HS-5 (cell line): ENCODE measurements around the gene MED7.

ENCODE experiments used
- DNase-seq: peaks from one replicate; pipeline ENCODE4 v3.0.0-alpha.2; 2012; ENCODE audit warnings: low read depth

The MED7 gene

GRCh38 chr5:157162919-157163510 is 20.4 kb upstream of the MED7 start:
- no peak for DNase-seq

- DNase-seq: no peak
These were observed 19.3 kb upstream of the MED7 start for GRCh38 chr5:157161996-157162395.

GRCh38 chr5:157160001-157160400 is 17.3 kb upstream of the MED7 start:
- DNase-seq: no peak

GRCh38 chr5:157159209-157159751 is 16.6 kb upstream of the MED7 start:
- no peak for DNase-seq

- DNase-seq: no peak
These were observed 14.7 kb upstream of the MED7 start for GRCh38 chr5:157157293-157157891.

- DNase-seq: no peak
These were observed 12.6 kb upstream of the MED7 start for GRCh38 chr5:157155297-157155696.

GRCh38 chr5:157150995-157151394 is 8.3 kb upstream of the MED7 start:
- no peak for DNase-seq

- peak; percentile 24 for DNase-seq
These were observed 6.3 kb upstream of the MED7 start for GRCh38 chr5:157148734-157149615.

GRCh38 chr5:157143127-157143971 is 684 bp upstream of the MED7 start:
- DNase-seq: no peak

GRCh38 chr5:157137691-157138090 is 5.0 kb downstream of the MED7 start:
- no peak for DNase-seq

GRCh38 chr5:157132281-157132612 is 10.4 kb downstream of the MED7 start:
- no peak for DNase-seq

- no peak for DNase-seq
These were observed 11.7 kb downstream of the MED7 start for GRCh38 chr5:157130925-157131324.

GRCh38 chr5:157121709-157122108 is 21.0 kb downstream of the MED7 start:
- no peak for DNase-seq

- no peak for DNase-seq
These were observed 22.6 kb downstream of the MED7 start for GRCh38 chr5:157120102-157120501.

- DNase-seq: no peak
These were observed 26.1 kb downstream of the MED7 start for GRCh38 chr5:157116483-157116954.

GRCh38 chr5:157115502-157115901 is 27.2 kb downstream of the MED7 start:
- no peak for DNase-seq

GRCh38 chr5:157115012-157115411 is 27.7 kb downstream of the MED7 start:
- no peak for DNase-seq

GRCh38 chr5:157113002-157113401 is 29.7 kb downstream of the MED7 start:
- DNase-seq: no peak

GRCh38 chr5:157109744-157110143 is 32.9 kb downstream of the MED7 start:
- no peak for DNase-seq

- DNase-seq: no peak
These were observed 33.7 kb downstream of the MED7 start, which contains the start of gene HAVCR2 for GRCh38 chr5:157108976-157109375. TSS of gene HAVCR2 (minus strand) at chr5:157109044. CDS start at chr5:157108983, 61 bp downstream.

- DNase-seq: no peak
These were observed 35.2 kb downstream of the MED7 start for GRCh38 chr5:157107508-157107907.
